HG02938 (cell line): Measurements from ENCODE around the gene STARD7.
"Not testable (repeated sequence)": the region's sequence is repeated elsewhere in the genome, so short reads cannot be mapped to it uniquely, and the experiment has no call there.

Experiments used
- ATAC-seq: cut with Tn5 transposase; IDR thresholded peaks from one replicate; pipeline ENCODE4 v1.9.1; 2021; ENCODE audit warnings: mild to moderate bottlenecking, moderate library complexity; ENCODE audit not compliant: unreplicated experiment

Gene STARD7

DNA sequence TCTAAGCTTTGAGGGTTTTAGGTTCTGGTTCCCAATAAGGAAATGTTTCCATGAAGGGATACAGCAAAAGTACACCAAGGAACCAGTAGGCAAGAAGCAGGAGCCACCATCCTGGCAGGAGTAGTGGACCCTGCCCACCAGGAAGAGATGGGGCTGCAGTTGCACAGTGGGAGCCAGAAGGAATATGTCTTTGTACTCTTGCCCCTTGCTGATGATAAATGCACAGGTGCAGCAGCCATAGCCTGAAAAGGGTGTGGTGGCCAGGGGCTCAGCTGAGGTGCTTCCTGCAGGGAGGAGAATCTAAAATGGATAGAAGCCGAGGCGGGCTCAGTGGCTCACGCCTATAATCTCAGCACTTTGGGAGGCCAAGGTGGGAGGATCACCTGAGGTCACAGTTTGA is 29.6 kb upstream of the STARD7 start:
- ATAC-seq, result no peak

DNA sequence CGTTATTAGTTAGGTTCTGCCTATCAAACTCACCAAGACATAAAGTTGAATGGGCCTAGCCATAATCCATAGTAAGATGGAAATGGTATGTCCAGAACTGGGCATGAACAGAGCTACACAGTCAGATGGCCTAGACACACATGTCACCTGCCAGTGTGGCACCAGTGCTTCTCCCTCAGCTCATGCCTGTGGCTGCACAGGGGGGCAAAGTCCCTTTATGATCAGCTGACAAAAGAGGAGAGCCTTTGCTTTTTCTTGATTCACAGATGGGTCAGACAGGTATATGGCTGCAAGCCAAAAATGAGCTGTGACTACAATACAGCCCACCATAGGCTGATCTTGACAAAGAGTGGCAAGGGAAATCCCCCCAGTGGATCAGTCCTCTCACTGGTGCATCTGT is 28.3 kb upstream of the STARD7 start:
- ATAC-seq, result no peak

DNA sequence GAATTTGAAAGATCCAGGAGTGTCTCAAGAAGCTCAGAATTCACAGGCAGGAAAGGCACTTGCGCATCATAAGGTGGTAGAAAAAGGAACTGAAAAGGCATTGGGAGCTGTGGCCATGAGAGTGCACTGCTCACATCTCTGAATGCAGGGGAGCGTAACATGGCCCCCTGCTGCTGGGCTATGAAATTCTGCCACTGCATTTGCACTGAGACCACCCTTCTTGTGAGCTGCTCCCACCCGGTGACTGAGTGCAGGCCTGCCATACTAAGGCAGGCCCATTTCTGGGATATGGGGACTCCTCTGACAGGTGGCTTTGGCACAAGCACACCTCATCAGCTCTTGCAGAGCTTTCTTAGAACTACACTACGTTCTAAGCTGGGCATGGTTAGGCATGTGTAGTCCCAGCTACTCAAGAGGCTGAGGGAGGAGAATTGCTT is 25.3 kb upstream of the STARD7 start:
- ATAC-seq, result peak; percentile 86

DNA sequence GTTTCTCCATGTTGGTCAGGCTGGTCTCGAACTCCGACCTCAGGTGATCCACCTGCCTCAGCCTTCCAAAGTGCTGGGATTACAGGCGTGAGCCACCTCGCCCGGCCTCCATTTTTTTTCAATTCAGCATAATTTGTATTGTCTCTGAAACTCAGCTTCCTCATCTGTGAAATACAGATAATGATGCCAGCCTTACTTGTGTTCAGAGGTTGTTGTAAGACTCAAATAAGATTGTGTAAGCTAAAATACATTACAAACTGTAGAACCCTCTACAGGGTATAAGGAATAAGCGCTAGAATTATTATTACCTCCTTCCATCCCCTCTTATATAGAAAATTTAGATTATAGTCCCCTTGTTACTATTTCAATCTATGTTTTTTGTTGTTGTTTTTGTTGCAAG is 24.8 kb upstream of the STARD7 start:
- no peak for ATAC-seq

DNA sequence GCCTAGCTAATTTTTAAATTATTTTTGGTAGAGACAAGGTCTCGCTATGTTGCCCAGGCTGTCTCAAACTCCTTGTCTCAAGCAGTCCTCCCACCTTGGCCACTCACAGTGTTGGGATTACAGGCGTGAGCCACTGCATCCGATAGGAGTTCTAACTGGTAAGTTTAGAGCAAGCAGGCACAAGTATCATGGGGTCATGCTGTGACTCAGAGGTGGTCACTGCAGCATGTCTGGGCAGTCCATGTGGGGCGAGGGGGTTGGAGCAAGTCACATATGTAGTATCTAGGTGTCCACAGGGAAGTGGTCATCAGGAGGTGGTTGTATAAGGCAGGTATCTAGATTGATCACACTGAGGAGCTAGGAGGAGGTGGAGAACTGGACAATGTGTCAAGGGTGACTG is 22.7 kb upstream of the STARD7 start:
- ATAC-seq, result no peak

DNA sequence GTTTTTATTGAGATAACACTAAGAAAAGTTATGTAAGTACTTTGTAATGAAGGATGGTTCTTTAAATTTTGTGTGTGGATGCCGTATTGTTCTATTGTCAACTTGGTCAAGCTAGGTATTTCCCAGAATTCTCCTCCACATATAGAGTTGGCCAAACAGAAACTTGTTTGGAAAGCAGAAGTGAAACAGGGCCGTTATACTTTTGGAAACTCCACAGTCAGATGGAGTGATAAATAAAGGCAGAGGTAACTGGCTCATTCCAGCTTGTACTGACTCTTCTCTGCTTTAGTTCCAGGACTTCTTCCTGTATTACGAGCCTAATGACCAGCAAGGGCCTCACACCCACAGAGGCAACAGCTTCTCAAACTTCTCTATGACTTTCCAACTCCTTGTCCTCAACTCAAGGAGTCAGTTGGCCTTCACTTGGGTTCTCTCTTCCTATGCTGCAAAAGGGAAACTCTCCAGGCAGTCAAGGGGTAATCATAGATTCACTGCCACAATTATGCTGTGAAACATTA is 16.4 kb upstream of the STARD7 start:
- ATAC-seq, result peak; percentile 68

DNA sequence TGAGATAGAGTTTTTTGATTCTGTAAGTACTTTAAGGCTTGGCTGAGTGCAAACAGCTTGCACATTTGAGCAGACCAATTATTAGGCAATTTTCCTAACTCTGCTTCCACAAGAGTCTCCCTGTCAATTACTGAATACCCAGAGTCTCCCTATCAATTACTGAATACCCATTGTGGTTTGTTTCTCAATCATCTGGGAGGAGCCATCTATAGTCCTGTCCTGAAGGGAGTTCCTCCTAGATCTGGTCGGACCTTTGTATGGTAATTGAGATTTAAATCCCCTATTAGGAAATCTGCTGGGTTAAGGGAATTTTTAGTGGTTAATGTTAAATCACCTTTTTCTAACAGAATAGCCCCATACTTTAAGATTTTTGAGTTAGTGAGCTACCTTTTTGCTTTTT is 12.5 kb upstream of the STARD7 start:
- not testable (repeated sequence) for ATAC-seq

DNA sequence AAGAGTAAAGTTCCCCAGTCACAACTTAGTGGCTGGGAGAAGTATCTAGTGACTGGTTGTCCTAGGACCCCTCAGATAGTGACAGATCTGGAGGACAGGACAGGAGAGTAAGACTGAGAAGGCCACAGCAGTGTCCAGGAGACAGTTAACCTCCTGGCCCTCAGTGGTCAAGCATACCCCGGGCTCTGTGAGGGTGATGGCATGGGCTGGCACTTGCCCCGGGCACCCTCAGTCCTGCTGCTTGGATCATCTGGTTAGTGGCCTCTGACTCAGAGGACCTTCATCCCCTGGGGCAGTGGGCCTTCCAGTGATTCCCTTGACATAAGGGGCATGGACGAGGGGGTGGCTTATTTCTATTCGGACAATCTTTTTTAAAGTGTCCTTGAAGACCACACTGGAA is 11.3 kb upstream of the STARD7 start:
- not testable (repeated sequence) for ATAC-seq

DNA sequence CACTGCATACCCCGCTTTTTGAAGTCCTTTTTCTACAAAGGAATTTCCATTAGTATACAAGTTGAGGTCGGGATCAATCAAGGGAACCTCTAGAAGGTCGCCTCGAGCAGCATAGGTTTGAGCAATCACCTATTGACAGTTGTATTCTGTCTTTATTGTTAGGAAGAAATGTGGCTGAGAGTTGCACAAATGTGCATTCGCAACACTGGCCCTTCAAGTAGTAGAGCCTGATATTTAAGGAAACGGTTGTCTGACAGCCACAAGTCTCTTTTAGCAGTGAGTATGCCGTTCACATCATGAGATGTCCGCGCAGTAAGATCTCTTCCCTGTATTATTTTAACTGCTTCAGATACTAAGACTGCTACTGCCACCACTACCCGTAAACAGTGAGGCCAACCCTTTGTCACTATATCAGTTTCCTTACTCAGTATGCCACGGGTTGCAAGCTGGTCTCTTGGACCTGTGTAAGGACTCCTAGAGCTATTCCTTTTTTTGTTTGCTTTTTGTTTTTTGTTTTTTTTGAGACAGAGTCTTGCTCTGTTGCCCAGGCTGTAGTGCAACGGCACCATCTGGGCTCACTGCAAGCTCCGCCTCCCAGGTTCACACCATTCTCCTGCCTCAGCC is 10.0 kb upstream of the STARD7 start:
- no peak for ATAC-seq

DNA sequence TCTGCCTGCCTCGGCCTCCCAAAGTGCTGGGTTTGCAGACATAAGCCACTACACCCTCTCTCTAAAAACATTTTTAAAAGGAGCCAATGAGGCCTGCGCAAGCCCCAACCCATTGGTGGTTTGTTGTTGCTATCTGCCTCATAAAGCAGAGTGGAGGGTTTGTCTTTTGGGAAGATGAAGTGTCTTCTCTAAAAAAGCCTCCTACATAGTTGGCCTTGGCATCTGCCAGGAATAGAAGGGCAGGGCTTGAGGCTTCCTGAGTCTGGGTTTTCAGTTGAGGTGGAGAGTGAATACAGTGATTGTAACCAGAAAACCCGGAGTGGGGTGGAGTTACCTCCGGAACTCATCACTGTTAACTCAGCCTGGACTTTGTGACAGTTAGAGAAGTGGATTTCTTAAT is 5.9 kb upstream of the STARD7 start:
- ATAC-seq, result no peak

DNA sequence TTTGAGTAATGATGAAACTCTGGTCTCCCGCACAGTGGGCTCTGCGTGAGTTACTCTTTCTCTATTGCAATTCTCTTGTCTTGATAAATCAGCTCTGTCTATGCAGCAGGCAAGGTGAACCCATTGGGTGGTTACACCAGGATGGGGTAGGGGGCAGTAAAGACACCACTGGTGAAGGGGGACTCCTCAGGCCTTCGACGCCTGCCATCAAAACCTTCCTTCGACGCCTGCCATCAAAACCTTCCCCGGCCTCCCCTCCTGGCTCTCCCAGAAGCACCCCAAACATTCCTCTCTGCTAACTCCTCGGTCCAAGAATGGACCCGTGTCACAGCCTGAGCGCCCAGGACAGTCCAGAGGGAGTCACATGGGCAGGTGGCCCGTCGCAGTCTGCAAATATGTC is 4.8 kb upstream of the STARD7 start:
- no peak for ATAC-seq

DNA sequence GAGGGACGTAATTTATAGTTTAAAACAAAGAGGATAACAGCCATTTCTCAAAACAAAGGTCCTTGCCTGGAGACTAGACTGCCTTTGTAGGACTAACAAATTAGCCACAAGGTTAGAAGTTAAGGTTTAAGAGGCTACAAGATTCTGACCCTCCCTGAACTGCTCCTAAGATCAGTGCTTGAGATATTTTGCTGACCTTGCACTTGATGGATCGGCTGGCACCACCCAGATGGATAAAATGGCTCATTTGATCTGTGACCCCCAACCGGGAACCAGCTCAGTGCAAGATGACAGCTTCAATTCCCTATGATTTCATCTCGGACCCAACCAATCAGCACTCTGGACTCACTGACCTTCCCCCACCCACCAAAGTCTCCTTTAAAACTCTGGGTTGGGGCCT is 3.7 kb upstream of the STARD7 start:
- ATAC-seq, result no peak

DNA sequence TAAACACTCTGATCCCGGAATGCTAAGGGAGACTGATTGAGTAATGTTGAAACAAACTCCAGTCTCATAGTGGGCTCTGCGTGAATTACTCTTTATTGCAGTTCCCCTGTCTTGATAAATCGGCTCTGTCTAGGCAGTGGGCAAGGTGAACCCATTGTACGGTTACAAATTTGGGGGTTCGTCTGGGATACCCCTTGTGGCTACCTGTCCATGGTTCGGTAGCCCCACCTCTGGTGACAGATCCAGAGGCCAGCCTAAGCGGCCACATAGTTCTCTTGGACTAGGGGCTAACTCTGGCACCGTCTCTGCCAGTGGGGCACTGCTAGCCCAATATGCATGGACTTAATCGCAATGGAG is 1.1 kb upstream of the STARD7 start:
- ATAC-seq, result no peak

DNA sequence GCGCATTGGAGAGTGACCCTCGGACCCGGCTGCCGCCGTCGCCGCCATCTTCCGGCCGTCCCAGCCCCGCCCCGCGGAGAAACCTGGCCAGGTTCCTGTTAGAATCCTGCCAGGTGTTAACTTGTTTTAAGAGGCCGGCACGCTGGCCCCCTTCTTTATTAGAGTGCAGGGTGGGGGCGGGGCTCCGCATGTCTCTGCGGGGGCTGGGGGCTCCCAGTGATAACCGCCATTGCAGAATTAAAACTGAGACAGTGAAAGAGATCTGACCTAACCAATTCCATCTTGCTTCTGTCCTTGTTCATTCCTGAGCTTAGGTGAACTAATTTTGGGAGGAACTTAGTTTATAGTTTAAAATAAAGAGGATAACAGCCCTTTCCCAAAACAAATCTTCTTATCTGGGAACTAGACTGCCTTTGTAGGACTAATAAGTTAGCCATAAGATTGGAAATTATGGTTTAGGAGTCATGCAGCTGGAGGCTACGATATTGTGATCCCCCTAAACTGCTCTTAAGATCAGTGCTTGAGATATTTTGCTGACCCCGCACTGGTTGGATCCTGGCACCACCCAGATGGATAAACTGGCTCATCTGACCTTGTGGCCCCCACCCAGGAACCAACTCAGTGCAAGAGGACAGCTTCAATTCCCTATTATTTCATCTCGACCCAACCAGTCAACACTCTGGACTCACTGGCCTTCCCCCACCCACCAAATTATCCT is 543 bp upstream of the STARD7 start:
- no peak for ATAC-seq

DNA sequence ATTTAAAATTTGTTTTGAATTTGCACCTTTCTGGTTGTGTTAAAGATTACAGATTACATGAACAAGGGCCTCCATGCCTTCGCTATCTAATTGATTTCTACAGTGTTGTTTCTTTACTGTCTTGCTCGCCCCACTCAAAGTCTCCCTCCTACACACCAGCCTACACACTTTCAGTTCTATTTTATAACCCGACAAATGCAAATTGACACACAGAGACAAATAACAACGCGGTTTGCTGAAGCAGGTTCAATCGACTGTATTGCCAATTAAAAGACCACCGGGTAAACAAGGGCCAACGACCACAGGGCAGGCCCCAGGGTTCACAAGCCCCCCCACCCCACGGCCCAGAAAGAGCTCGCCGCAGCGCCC is 869 bp downstream of the STARD7 start:
- no peak for ATAC-seq

DNA sequence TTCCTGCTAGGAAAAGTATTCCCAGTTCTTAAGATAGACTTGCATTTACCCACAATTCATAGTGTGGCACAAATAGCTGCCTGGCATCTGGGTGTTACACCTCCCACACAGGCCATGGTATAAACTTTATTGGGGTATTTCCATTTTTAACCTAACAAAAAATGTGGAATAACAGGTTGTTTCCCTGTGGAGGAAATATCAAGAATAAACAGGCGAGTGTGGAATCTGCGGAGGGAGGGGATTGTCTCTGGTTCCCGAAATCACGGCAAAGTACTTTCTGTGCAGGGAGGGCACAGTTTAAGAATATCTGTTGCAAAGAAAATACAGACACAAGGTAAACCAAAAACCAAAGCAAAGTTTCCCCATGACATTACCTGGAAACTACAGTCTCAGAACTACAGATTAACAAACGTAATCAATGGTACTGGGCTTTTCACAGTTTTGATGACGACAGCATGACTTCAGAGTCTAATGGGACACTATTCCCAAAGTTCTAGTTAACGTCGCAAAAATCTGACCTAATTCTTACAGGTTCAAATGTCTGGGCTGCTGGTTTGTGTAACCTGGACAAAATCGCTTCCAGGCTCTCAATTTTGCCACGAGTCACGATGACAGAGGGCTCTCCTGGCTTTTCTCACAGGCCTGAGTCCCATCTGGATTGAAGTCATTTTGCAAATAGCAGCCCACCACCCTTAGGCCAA is 1.4 kb downstream of the STARD7 start:
- ATAC-seq, result no peak

DNA sequence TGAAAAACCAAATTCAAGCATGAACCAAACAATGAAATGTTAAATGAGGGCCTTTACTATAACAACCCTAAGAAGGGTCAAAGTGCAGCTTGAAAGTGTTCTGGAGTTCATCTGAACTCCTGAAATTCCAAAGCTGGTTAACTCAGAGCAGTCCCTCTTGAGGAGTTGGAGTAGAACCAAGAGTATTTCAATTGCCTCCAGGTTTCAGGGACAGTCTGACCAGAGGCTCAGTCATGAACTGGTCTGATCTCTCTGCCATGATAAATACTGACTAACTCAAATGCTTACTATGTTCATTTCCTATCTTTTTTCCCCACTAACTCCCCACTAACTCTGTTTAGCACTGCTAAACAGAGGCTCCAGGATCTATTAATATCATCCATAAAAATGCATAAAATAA is 2.7 kb downstream of the STARD7 start:
- ATAC-seq, result no peak

DNA sequence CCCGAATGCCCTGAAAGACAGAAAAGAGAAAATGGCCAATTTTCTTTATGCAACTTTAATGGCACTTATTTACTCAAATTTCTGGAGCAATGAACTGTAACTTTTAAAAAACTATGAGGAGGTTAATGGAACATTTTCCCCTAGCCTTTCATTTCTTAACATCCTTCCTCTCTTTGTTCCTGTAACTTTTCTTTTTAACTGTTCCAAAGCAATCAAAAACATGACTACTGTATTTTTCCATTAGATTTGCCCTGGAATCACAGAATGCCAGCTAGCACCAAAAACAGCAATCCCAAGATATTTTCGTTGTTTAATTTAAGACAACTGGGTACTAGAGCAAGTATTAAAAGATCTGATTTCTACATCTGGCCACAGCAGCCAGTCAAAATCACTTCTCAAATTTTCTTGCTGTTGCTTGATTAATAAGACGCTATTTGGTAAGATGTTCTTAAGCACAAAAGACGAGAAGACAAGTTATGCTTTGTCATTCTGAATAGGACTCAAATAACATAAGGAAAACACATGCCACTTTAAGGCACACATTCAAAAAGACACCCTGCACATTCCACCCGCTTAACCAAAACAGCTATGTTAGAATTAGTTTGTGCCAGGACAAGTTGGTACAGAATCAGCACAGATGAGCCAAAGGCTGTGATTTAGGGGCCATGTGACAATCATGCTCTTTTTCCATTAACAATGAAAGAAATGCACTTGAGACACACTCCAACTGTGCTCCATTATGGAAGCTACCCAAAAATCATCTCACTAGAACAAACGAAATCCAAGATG is 3.6 kb downstream of the STARD7 start:
- ATAC-seq, result no peak

DNA sequence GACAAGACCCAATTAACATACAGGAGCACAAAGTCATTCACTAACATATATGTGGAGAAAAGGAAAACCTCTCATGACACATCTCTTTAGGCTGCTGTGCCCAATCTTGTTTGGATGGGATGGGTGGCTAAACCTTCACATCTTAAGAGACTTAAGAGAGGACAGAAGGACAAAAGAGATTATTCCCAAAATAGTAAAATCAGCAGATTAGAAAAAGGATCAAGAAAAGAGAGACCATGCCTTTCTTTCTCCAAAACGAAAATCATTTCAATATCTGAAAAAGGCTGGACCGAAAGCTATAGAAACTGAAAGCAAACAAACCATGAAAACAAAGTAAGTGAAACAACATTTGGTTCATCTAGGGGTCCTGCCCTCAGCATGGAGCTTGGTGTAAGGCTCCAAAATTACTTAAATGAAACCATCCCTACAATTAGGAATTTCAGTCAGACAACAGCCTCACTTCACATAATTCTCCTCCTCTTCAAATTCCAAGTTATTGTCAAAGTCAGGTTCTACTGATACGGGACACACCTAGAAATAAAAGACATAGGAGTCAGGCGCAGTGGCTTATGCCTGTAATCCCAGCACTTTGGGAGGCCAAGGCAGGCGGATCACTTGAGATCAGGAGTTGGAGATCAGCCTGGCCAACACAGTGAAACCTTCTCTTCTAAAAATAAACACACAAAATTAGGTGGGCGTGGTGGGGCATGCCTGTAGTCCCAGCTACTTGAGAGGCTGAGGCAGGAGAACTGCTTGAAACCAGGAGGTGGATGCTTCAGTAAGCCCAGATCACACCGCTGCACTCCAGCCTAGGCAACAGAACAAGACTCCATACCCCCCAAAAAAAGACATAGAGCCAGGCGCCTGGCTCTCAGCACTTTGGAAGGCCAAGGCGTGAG is 5.2 kb downstream of the STARD7 start:
- no peak for ATAC-seq

DNA sequence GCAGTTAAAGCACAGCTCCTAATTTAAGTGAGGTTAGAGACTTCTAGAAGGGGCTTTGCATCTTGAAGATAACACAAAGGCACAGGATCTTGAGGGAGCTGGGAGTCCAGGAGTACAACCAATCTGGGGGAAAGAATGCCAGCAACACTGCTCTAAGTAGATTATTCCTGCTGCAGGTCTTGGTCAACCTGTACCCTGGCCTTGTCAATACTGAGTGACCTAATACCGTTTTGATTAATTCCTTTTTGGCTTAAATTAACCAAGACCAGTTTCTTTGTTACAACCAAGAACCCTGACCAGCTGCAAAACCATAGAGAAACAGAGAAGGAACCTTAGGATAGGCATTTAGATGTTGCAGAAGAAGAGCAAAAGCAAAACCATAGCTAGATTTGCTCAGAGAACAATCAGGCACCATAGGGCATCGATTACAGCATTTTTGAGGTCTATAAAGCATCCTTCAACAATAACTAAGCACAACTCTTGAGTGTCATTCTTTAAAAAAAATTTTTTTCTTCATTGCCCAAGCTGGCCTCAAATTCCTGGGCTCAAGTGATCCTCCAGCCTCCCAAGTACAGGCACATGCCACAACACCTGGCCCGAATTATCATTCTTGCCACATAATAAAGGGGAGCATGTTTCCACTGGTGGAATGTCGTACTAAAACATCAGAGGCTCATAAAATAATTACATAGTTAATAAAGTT is 6.3 kb downstream of the STARD7 start:
- no peak for ATAC-seq
